ENCODE data around the gene MOGAT3.

DNA sequence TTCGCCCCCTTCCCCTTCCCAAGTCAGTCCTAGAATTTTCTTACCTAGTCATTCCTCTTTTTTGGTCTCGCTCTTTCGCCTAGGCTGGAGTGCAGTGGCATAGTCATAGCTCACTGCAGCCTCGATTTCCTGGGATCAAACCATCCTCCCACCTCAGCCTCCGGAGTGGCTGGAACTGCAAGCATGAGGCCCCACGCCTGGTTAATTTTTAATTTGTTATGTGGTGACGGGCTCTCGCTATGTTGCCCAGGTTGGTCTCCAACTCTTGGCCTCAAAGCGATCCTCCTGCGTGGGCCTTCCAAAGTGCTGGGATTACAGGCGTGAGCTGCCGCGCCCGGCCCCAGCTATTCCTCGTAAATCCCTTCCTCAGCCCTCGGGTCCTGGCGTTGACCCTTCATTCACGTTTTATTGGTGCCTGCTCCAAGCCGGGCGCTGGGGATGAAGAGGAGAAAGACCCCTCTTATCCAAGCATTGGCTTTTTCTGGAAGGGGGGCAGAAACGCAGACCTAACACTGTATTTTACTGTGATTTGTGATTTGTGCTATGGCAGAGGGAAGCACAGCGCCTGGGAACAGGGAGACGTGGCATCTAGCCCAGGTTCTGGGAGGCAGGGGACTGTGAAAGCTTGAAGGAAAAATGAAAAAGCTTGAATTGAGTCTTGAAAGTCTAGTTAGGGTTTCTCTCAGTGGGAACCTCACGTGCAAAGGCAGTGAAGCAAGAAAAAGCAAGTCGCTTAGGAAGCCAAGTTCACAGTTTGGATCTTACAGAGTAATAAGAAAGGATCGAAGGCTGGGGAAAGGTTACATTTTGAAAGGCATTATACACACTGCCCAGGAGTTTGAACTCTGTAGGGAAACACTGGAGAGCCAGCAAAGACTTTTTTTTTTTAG is 17.6 kb upstream of the MOGAT3 start:
- TF ChIP-seq, protein P1, sequence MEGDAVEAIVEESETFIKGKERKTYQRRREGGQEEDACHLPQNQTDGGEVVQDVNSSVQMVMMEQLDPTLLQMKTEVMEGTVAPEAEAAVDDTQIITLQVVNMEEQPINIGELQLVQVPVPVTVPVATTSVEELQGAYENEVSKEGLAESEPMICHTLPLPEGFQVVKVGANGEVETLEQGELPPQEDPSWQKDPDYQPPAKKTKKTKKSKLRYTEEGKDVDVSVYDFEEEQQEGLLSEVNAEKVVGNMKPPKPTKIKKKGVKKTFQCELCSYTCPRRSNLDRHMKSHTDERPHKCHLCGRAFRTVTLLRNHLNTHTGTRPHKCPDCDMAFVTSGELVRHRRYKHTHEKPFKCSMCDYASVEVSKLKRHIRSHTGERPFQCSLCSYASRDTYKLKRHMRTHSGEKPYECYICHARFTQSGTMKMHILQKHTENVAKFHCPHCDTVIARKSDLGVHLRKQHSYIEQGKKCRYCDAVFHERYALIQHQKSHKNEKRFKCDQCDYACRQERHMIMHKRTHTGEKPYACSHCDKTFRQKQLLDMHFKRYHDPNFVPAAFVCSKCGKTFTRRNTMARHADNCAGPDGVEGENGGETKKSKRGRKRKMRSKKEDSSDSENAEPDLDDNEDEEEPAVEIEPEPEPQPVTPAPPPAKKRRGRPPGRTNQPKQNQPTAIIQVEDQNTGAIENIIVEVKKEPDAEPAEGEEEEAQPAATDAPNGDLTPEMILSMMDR (conservative IDR thresholded peaks at IDR 0.05; ENCODE audit: low read depth in 2 of 2) = no peak
- TF ChIP-seq JUNB (IDR thresholded peaks at IDR 0.05; ENCODE audit: unreplicated experiment) = no peak
- no peak for TF ChIP-seq EZH2 (IDR thresholded peaks at IDR 0.05; ENCODE audit: low read depth, unreplicated experiment)
- TF ChIP-seq EZH2phosphoT487 (IDR thresholded peaks at IDR 0.05; ENCODE audit: unreplicated experiment) = no peak
- no peak for TF ChIP-seq CREB1 (CRISPR knock-in tag; IDR thresholded peaks at IDR 0.05; ENCODE audit: low read depth)
- no peak for TF ChIP-seq POLR2AphosphoS5 (IDR thresholded peaks at IDR 0.05; ENCODE audit: low read depth)
- TF ChIP-seq, protein P2, sequence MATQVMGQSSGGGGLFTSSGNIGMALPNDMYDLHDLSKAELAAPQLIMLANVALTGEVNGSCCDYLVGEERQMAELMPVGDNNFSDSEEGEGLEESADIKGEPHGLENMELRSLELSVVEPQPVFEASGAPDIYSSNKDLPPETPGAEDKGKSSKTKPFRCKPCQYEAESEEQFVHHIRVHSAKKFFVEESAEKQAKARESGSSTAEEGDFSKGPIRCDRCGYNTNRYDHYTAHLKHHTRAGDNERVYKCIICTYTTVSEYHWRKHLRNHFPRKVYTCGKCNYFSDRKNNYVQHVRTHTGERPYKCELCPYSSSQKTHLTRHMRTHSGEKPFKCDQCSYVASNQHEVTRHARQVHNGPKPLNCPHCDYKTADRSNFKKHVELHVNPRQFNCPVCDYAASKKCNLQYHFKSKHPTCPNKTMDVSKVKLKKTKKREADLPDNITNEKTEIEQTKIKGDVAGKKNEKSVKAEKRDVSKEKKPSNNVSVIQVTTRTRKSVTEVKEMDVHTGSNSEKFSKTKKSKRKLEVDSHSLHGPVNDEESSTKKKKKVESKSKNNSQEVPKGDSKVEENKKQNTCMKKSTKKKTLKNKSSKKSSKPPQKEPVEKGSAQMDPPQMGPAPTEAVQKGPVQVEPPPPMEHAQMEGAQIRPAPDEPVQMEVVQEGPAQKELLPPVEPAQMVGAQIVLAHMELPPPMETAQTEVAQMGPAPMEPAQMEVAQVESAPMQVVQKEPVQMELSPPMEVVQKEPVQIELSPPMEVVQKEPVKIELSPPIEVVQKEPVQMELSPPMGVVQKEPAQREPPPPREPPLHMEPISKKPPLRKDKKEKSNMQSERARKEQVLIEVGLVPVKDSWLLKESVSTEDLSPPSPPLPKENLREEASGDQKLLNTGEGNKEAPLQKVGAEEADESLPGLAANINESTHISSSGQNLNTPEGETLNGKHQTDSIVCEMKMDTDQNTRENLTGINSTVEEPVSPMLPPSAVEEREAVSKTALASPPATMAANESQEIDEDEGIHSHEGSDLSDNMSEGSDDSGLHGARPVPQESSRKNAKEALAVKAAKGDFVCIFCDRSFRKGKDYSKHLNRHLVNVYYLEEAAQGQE (IDR thresholded peaks at IDR 0.05; ENCODE audit: unreplicated experiment) = no peak
- no peak for TF ChIP-seq NANOG (IDR thresholded peaks at IDR 0.05; ENCODE audit: borderline replicate concordance)
- TF ChIP-seq, protein P3, sequence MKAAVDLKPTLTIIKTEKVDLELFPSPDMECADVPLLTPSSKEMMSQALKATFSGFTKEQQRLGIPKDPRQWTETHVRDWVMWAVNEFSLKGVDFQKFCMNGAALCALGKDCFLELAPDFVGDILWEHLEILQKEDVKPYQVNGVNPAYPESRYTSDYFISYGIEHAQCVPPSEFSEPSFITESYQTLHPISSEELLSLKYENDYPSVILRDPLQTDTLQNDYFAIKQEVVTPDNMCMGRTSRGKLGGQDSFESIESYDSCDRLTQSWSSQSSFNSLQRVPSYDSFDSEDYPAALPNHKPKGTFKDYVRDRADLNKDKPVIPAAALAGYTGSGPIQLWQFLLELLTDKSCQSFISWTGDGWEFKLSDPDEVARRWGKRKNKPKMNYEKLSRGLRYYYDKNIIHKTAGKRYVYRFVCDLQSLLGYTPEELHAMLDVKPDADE (IDR thresholded peaks at IDR 0.05) = no peak
- TF ChIP-seq STAT1 (IDR thresholded peaks at IDR 0.05; ENCODE audit: unreplicated experiment) = no peak
- TF ChIP-seq, protein P4, sequence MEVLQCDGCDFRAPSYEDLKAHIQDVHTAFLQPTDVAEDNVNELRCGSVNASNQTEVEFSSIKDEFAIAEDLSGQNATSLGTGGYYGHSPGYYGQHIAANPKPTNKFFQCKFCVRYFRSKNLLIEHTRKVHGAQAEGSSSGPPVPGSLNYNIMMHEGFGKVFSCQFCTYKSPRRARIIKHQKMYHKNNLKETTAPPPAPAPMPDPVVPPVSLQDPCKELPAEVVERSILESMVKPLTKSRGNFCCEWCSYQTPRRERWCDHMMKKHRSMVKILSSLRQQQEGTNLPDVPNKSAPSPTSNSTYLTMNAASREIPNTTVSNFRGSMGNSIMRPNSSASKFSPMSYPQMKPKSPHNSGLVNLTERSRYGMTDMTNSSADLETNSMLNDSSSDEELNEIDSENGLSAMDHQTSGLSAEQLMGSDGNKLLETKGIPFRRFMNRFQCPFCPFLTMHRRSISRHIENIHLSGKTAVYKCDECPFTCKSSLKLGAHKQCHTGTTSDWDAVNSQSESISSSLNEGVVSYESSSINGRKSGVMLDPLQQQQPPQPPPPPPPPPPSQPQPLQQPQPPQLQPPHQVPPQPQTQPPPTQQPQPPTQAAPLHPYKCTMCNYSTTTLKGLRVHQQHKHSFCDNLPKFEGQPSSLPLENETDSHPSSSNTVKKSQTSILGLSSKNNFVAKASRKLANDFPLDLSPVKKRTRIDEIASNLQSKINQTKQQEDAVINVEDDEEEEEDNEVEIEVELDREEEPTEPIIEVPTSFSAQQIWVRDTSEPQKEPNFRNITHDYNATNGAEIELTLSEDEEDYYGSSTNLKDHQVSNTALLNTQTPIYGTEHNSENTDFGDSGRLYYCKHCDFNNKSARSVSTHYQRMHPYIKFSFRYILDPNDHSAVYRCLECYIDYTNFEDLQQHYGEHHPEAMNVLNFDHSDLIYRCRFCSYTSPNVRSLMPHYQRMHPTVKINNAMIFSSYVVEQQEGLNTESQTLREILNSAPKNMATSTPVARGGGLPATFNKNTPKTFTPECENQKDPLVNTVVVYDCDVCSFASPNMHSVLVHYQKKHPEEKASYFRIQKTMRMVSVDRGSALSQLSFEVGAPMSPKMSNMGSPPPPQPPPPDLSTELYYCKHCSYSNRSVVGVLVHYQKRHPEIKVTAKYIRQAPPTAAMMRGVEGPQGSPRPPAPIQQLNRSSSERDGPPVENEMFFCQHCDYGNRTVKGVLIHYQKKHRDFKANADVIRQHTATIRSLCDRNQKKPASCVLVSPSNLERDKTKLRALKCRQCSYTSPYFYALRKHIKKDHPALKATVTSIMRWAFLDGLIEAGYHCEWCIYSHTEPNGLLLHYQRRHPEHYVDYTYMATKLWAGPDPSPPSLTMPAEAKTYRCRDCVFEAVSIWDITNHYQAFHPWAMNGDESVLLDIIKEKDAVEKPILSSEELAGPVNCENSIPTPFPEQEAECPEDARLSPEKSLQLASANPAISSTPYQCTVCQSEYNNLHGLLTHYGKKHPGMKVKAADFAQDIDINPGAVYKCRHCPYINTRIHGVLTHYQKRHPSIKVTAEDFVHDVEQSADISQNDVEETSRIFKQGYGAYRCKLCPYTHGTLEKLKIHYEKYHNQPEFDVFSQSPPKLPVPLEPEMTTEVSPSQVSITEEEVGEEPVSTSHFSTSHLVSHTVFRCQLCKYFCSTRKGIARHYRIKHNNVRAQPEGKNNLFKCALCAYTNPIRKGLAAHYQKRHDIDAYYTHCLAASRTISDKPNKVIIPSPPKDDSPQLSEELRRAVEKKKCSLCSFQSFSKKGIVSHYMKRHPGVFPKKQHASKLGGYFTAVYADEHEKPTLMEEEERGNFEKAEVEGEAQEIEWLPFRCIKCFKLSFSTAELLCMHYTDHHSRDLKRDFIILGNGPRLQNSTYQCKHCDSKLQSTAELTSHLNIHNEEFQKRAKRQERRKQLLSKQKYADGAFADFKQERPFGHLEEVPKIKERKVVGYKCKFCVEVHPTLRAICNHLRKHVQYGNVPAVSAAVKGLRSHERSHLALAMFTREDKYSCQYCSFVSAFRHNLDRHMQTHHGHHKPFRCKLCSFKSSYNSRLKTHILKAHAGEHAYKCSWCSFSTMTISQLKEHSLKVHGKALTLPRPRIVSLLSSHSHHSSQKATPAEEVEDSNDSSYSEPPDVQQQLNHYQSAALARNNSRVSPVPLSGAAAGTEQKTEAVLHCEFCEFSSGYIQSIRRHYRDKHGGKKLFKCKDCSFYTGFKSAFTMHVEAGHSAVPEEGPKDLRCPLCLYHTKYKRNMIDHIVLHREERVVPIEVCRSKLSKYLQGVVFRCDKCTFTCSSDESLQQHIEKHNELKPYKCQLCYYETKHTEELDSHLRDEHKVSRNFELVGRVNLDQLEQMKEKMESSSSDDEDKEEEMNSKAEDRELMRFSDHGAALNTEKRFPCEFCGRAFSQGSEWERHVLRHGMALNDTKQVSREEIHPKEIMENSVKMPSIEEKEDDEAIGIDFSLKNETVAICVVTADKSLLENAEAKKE (CRISPR knock-in tag; IDR thresholded peaks at IDR 0.05) = no peak
- TF ChIP-seq ZNF331 (CRISPR knock-in tag; IDR thresholded peaks at IDR 0.05; ENCODE audit: low read depth) = no peak
